ENCODE results near the gene NKX1-2.

NKX1-2 gene

DNA sequence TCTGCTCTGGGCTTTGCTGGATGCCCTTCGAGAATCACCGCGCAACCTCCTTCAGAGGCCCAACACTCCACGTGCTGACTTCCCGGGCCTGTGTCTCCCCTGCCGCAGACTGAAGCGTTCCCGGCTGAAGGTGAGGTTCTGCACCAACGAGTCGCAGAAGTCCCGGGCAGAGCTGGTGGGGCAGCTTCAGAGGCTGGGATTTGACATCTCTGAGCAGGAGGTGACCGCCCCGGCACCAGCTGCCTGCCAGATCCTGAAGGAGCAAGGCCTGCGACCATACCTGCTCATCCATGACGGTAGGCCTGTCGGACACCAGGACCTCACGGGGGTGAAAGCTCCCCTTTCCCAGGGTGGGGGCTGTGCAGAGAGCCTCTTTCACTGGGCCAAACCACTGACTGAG lies 34.2 kb upstream of the NKX1-2 start:
- DNase-seq: no peak
- no peak overlapping the region for H2AFZ ChIP-seq (ENCODE audit: low read length)
- H4K20me1 ChIP-seq (ENCODE audit: insufficient read depth, low read length): no peaks in the 10 kb centered on the region
- H3K9ac ChIP-seq (ENCODE audit: low read length): no peak overlapping the region
- no peaks in the 10 kb centered on the region for H3K27me3 ChIP-seq (replicated peaks; ENCODE audit: insufficient read depth, low read length)
- H3F3A ChIP-seq (ENCODE audit: insufficient read depth, low read length): no peaks in the 10 kb centered on the region; the same call in 1 of the 2 replicates
- no peak overlapping the region for H3K27ac ChIP-seq (ENCODE audit: low read length)
- H3K9me2 ChIP-seq (replicated peaks; ENCODE audit: insufficient read depth, low read length): no peaks in the 10 kb centered on the region
- no peak for TF ChIP-seq EZH2 (optimal IDR thresholded peaks at IDR 0.05; ENCODE audit: low read depth, low read length)
- TF ChIP-seq, protein P1, sequence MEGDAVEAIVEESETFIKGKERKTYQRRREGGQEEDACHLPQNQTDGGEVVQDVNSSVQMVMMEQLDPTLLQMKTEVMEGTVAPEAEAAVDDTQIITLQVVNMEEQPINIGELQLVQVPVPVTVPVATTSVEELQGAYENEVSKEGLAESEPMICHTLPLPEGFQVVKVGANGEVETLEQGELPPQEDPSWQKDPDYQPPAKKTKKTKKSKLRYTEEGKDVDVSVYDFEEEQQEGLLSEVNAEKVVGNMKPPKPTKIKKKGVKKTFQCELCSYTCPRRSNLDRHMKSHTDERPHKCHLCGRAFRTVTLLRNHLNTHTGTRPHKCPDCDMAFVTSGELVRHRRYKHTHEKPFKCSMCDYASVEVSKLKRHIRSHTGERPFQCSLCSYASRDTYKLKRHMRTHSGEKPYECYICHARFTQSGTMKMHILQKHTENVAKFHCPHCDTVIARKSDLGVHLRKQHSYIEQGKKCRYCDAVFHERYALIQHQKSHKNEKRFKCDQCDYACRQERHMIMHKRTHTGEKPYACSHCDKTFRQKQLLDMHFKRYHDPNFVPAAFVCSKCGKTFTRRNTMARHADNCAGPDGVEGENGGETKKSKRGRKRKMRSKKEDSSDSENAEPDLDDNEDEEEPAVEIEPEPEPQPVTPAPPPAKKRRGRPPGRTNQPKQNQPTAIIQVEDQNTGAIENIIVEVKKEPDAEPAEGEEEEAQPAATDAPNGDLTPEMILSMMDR (IDR thresholded peaks at IDR 0.05; ENCODE audit: low read length): no peak
- no peak for TF ChIP-seq EZH2phosphoT487 (IDR thresholded peaks at IDR 0.05; ENCODE audit: low read length)
- H3K4me3 ChIP-seq (ENCODE audit: low read length): no peak overlapping the region
- no peaks in the 10 kb centered on the region for H3K9me3 ChIP-seq (replicated peaks; ENCODE audit: insufficient read depth, low read length)
- H3K79me2 ChIP-seq (ENCODE audit: low read length): no peaks in the 10 kb centered on the region
- H3K4me1 ChIP-seq (ENCODE audit: low read length): peaks cover 12% of the 10 kb centered on the region
- H3K4me2 ChIP-seq (ENCODE audit: low read depth, low read length): no peak overlapping the region
- no peaks in the 10 kb centered on the region for H3K36me3 ChIP-seq (replicated peaks; ENCODE audit: insufficient read depth, low read length)

DNA sequence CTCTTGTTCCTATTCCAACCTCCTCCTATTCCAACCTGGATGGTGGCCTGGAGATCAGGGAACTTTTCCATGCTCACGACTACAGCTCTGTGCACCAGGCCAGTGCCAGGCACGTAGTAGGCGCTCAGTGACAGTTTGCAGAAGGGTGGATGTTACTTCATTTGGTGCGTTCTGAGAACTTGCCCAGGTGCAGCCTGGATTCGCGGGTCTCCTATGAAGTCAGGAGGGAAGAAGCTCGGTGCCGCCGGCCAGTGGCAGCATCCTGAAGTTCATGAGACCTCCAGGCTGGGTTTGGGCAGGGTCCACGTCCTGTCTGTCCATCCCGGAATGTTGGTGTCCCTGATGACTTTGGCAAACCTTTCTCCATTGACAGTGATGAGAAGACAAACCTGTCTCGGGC lies 33.0 kb upstream of the NKX1-2 start:
- Histone ChIP-seq H3K9me2 (replicated peaks; ENCODE audit: insufficient read depth, low read length) (no peaks in the 10 kb centered on the region), H3K79me2 (ENCODE audit: low read length) (no peaks in the 10 kb centered on the region), H2AFZ (ENCODE audit: low read length) (no peak overlapping the region), H3K4me1 (ENCODE audit: low read length) (peaks cover under 1% of the 10 kb centered on the region; the same call in 1 of the 2 replicates), H4K20me1 (ENCODE audit: insufficient read depth, low read length) (no peaks in the 10 kb centered on the region), H3K9me3 (replicated peaks; ENCODE audit: insufficient read depth, low read length) (no peaks in the 10 kb centered on the region), H3F3A (ENCODE audit: insufficient read depth, low read length) (no peaks in the 10 kb centered on the region), H3K4me3 (ENCODE audit: low read length) (no peak overlapping the region), H3K27me3 (replicated peaks; ENCODE audit: insufficient read depth, low read length) (no peaks in the 10 kb centered on the region), H3K9ac (ENCODE audit: low read length) (no peak overlapping the region), H3K36me3 (replicated peaks; ENCODE audit: insufficient read depth, low read length) (no peaks in the 10 kb centered on the region), H3K27ac (ENCODE audit: low read length) (no peak overlapping the region), H3K4me2 (ENCODE audit: low read depth, low read length) (no peak overlapping the region)
- DNase-seq: no peak
- TF ChIP-seq, protein P1 (IDR thresholded peaks at IDR 0.05; ENCODE audit: low read length): no peak
- TF ChIP-seq EZH2 (optimal IDR thresholded peaks at IDR 0.05; ENCODE audit: low read depth, low read length): no peak
- TF ChIP-seq EZH2phosphoT487 (IDR thresholded peaks at IDR 0.05; ENCODE audit: low read length): no peak

- no peaks in the 10 kb centered on the region for H3K36me3 ChIP-seq (replicated peaks; ENCODE audit: insufficient read depth, low read length)
- H3K27ac ChIP-seq (ENCODE audit: low read length): no peak overlapping the region
- H2AFZ ChIP-seq (ENCODE audit: low read length): no peak overlapping the region
- H4K20me1 ChIP-seq (ENCODE audit: insufficient read depth, low read length): no peaks in the 10 kb centered on the region
- H3K4me3 ChIP-seq (ENCODE audit: low read length): no peak overlapping the region
- no peaks in the 10 kb centered on the region for H3F3A ChIP-seq (ENCODE audit: insufficient read depth, low read length)
- no peak overlapping the region for H3K4me2 ChIP-seq (ENCODE audit: low read depth, low read length)
- no peaks in the 10 kb centered on the region for H3K79me2 ChIP-seq (ENCODE audit: low read length)
- H3K27me3 ChIP-seq (replicated peaks; ENCODE audit: insufficient read depth, low read length): no peaks in the 10 kb centered on the region
- TF ChIP-seq, protein P1 (IDR thresholded peaks at IDR 0.05; ENCODE audit: low read length): no peak
- TF ChIP-seq EZH2 (optimal IDR thresholded peaks at IDR 0.05; ENCODE audit: low read depth, low read length) (no peak), EZH2phosphoT487 (IDR thresholded peaks at IDR 0.05; ENCODE audit: low read length) (no peak)
- H3K9ac ChIP-seq (ENCODE audit: low read length): no peak overlapping the region
- H3K9me3 ChIP-seq (replicated peaks; ENCODE audit: insufficient read depth, low read length): no peaks in the 10 kb centered on the region
- DNase-seq: no peak
- no peaks in the 10 kb centered on the region for H3K9me2 ChIP-seq (replicated peaks; ENCODE audit: insufficient read depth, low read length)
- no peaks in the 10 kb centered on the region for H3K4me1 ChIP-seq (ENCODE audit: low read length)
These were observed 32.5 kb upstream of the NKX1-2 start for GRCh38 chr10:124482236-124482800.
